ENCODE results near the gene DLG2. TPM values are rescaled to one million over a fixed set of nuclear protein-coding genes. Genes with fewer than 3 reads are reported as not detected.

DLG2 gene
- total and polyA plus RNA-seq, 4 donors, result 0.30 to 5.5 (median 0.68) TPM

DNA sequence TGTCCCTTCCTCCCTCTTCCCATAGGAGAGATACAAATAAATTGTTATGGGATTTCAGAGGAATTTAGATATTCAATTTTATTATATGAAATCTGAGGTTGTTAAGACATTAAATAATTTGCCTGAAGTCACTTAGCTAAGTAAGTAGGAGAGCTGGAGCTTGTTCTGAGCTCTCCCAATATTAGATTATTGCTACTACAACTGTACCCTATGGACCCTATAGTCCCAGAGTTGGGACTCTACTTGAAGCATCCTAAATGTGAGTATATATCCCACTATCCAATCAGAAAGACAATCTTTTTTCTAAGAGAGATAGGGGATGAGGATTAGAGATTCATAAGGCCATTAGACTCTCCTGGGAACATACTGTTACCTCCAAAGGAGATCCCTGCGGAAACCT is 1130.0 kb downstream of the DLG2 start:
- 60% methylated on average over 1 of the region's 1 CpG for WGBS

DNA sequence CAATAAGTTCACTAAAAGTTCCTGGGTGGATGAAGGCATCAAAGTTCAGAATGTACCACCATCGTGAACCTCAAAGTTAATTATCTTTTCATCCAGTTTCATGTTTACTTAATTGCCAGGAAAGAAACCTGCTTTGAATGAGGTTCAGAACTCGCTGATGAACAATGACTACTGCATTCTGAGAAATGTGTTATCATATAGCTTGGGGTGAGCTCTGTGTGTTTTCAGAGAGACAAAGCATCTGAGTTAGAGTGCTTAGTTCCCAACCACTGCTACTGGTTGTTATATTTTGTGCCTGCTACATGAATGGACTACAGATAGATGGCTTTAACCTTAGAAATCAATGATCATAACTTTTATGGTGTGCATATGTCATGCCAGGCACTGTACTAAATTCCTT is 1131.0 kb downstream of the DLG2 start:
- 62% methylated on average over 2 of the region's 2 CpGs for WGBS
- Histone ChIP-seq H3K27ac (ENCODE audit: low read depth in 1 of 2, low read length in 2 of 2) (no peak overlapping the region), H3K4me1 (ENCODE audit: control insufficient read depth in 4 of 4, insufficient read depth in 4 of 4, low read length in 3 of 4) (no peaks in the 10 kb centered on the region), H3K27me3 (ENCODE audit: control insufficient read depth in 4 of 4, insufficient read depth in 4 of 4, low read length in 3 of 4) (no peaks in the 10 kb centered on the region), H3K36me3 (ENCODE audit: control insufficient read depth in 4 of 4, insufficient read depth in 3 of 4, low read depth in 1 of 4, low read length in 3 of 4) (no peaks in the 10 kb centered on the region), H3K9ac (ENCODE audit: low read depth in 1 of 2, low read length in 2 of 2) (no peak overlapping the region), H3K9me3 (ENCODE audit: control insufficient read depth in 4 of 4, low read length in 3 of 4) (no peaks in the 10 kb centered on the region), H3K4me3 (ENCODE audit: low read depth in 1 of 3, low read length in 3 of 3) (no peak overlapping the region)
- TF ChIP-seq, protein P1, sequence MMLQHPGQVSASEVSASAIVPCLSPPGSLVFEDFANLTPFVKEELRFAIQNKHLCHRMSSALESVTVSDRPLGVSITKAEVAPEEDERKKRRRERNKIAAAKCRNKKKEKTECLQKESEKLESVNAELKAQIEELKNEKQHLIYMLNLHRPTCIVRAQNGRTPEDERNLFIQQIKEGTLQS (IDR thresholded peaks at IDR 0.05), result no peak
- no peak for TF ChIP-seq REST (IDR thresholded peaks at IDR 0.05)
- TF ChIP-seq EGR1 (IDR thresholded peaks at IDR 0.05; ENCODE audit: low read depth in 2 of 2), result no peak
- TF ChIP-seq FOXA1 (IDR thresholded peaks at IDR 0.05), result no peak
- TF ChIP-seq RAD21 (IDR thresholded peaks at IDR 0.05), result no peak
- TF ChIP-seq NR2F2 (IDR thresholded peaks at IDR 0.05), result no peak
- TF ChIP-seq GABPA (IDR thresholded peaks at IDR 0.05 in 1 of 2, conservative IDR thresholded peaks at IDR 0.05 in 1 of 2), result no peak
- TF ChIP-seq CTCF (IDR thresholded peaks at IDR 0.05; ENCODE audit: low read depth, low read length, missing input control), result no peak
- no peak for DNase-seq (ENCODE audit: low spot score)

More for the DNA sequence above, 1130.0 kb downstream of the DLG2 start:
- H3K36me3 ChIP-seq (ENCODE audit: control insufficient read depth in 4 of 4, insufficient read depth in 3 of 4, low read depth in 1 of 4, low read length in 3 of 4), result no peaks in the 10 kb centered on the region
- H3K4me1 ChIP-seq (ENCODE audit: control insufficient read depth in 4 of 4, insufficient read depth in 4 of 4, low read length in 3 of 4), result no peaks in the 10 kb centered on the region
- H3K4me3 ChIP-seq (ENCODE audit: low read depth in 1 of 3, low read length in 3 of 3), result no peak overlapping the region
- no peak overlapping the region for H3K27ac ChIP-seq (ENCODE audit: low read depth in 1 of 2, low read length in 2 of 2)
- no peak for TF ChIP-seq YY1 (IDR thresholded peaks at IDR 0.05)
- no peak for TF ChIP-seq EGR1 (IDR thresholded peaks at IDR 0.05; ENCODE audit: low read depth in 2 of 2)
- no peak for TF ChIP-seq HNF4A (conservative IDR thresholded peaks at IDR 0.05)
- TF ChIP-seq, protein P2, sequence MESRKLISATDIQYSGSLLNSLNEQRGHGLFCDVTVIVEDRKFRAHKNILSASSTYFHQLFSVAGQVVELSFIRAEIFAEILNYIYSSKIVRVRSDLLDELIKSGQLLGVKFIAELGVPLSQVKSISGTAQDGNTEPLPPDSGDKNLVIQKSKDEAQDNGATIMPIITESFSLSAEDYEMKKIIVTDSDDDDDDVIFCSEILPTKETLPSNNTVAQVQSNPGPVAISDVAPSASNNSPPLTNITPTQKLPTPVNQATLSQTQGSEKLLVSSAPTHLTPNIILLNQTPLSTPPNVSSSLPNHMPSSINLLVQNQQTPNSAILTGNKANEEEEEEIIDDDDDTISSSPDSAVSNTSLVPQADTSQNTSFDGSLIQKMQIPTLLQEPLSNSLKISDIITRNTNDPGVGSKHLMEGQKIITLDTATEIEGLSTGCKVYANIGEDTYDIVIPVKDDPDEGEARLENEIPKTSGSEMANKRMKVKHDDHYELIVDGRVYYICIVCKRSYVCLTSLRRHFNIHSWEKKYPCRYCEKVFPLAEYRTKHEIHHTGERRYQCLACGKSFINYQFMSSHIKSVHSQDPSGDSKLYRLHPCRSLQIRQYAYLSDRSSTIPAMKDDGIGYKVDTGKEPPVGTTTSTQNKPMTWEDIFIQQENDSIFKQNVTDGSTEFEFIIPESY (IDR thresholded peaks at IDR 0.05), result no peak
- TF ChIP-seq, protein P1 (IDR thresholded peaks at IDR 0.05), result no peak
- no peaks in the 10 kb centered on the region for H3K27me3 ChIP-seq (ENCODE audit: control insufficient read depth in 4 of 4, insufficient read depth in 4 of 4, low read length in 3 of 4)
- H3K9me3 ChIP-seq (ENCODE audit: control insufficient read depth in 4 of 4, low read length in 3 of 4), result no peaks in the 10 kb centered on the region
- no peak for DNase-seq (ENCODE audit: low spot score)
- H3K9ac ChIP-seq (ENCODE audit: low read depth in 1 of 2, low read length in 2 of 2), result no peak overlapping the region
